HG02884 (cell line): Measurements from ENCODE around the gene ADD3.
A peak's percentile ranks its signal among the peaks of the same experiment; 100 is the strongest.
"Not testable (repeated sequence)": the region's sequence is repeated elsewhere in the genome, so short reads cannot be mapped to it uniquely, and the experiment has no call there.

Source experiments
- ATAC-seq: cut with Tn5 transposase; IDR thresholded peaks from one replicate; pipeline ENCODE4 v1.9.1; 2021; ENCODE audit warnings: mild to moderate bottlenecking, moderate library complexity; ENCODE audit not compliant: unreplicated experiment

Gene ADD3

GRCh38 chr10:110032801-110033700, 25.3 kb downstream of the ADD3 start:
- ATAC-seq = no peak

GRCh38 chr10:110033701-110034235, 26.0 kb downstream of the ADD3 start:
- no peak for ATAC-seq

- ATAC-seq = no peak
Observed at GRCh38 chr10:110034596-110034995, 26.8 kb downstream of the ADD3 start.

- no peak for ATAC-seq
Observed at GRCh38 chr10:110035070-110035921, 27.5 kb downstream of the ADD3 start.

- ATAC-seq = peak; percentile 89
Observed at GRCh38 chr10:110036640-110037039, 28.9 kb downstream of the ADD3 start.

GRCh38 chr10:110039254-110039653, 31.5 kb downstream of the ADD3 start:
- ATAC-seq = no peak

GRCh38 chr10:110040108-110040507, 32.3 kb downstream of the ADD3 start:
- no peak for ATAC-seq

GRCh38 chr10:110040767-110041478, 33.1 kb downstream of the ADD3 start:
- ATAC-seq = no peak

GRCh38 chr10:110041479-110041829, 33.7 kb downstream of the ADD3 start:
- no peak for ATAC-seq

- ATAC-seq = no peak
Observed at GRCh38 chr10:110042181-110042580, 34.4 kb downstream of the ADD3 start.

- no peak for ATAC-seq
Observed at GRCh38 chr10:110042891-110043290, 35.1 kb downstream of the ADD3 start.

- no peak for ATAC-seq
Observed at GRCh38 chr10:110044681-110045080, 36.9 kb downstream of the ADD3 start.

- ATAC-seq = no peak
Observed at GRCh38 chr10:110045772-110046171, 38.0 kb downstream of the ADD3 start.

- not testable (repeated sequence) for ATAC-seq
Observed at GRCh38 chr10:110048145-110048544, 40.4 kb downstream of the ADD3 start.

- ATAC-seq = no peak
Observed at GRCh38 chr10:110048781-110049180, 41.0 kb downstream of the ADD3 start.

GRCh38 chr10:110049889-110050591, 42.3 kb downstream of the ADD3 start:
- not testable (repeated sequence) for ATAC-seq

GRCh38 chr10:110051487-110051886, 43.7 kb downstream of the ADD3 start:
- no peak for ATAC-seq

GRCh38 chr10:110052916-110053315, 45.1 kb downstream of the ADD3 start:
- no peak for ATAC-seq

- ATAC-seq = no peak
Observed at GRCh38 chr10:110056822-110057221, 49.0 kb downstream of the ADD3 start.

GRCh38 chr10:110057456-110057855, 49.7 kb downstream of the ADD3 start:
- no peak for ATAC-seq
